ENCODE results near the gene ITGB1.

- TF ChIP-seq ZNF589 (CRISPR knock-in tag; IDR thresholded peaks at IDR 0.05; ENCODE audit: low read depth) (no peak), ARNT (IDR thresholded peaks at IDR 0.05) (no peak), ZC3H11A (IDR thresholded peaks at IDR 0.05; ENCODE audit: low read depth, low read length) (no peak), NFYB (IDR thresholded peaks at IDR 0.05; ENCODE audit: extremely low read depth, insufficient read length) (no peak)
These were observed 37.7 kb upstream of the ITGB1 start for GRCh38 chr10:32995751-32996150.
